ENCODE data around the gene NCOA5. TPM values are rescaled to one million over a fixed set of nuclear protein-coding genes. Genes with fewer than 3 reads are reported as not detected.
A peak's percentile ranks its signal among the peaks of the same experiment; 100 is the strongest.

Gene NCOA5
- total RNA-seq, 1 donor from 2014 or later = 58.7 TPM

DNA sequence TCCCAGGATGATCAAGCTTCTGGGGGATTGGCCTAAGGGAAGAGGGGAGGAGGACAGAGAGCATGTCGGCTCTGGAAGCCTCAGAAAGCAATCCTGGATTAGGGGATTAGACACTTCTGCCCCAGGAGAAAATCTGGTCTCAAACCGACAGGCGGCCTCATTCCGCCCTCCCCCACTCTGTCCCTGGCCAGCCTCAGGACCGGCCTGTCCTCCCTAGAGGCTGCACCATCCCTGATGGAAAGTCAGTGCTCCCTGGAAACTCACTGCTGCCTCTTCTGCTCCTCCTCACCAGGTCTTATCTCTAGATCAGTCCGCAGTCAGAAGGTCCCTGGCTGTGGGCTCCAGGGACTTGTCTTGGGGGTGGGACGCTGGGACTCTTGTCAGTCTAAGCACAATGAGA lies 61.7 kb downstream of the NCOA5 start:
- Mint-ChIP-seq H3K36me3 (ENCODE audit: insufficient read depth) (no peaks in the 10 kb centered on the region), H3K27me3 (peaks cover 78% of the 10 kb centered on the region), H3K4me1 (ENCODE audit: low read depth) (no peaks in the 10 kb centered on the region), H3K4me3 (ENCODE audit: low read depth) (no peak overlapping the region), H3K9me3 (ENCODE audit: low read depth) (no peaks in the 10 kb centered on the region), H3K27ac (no peak overlapping the region)
- TF ChIP-seq, protein P1, sequence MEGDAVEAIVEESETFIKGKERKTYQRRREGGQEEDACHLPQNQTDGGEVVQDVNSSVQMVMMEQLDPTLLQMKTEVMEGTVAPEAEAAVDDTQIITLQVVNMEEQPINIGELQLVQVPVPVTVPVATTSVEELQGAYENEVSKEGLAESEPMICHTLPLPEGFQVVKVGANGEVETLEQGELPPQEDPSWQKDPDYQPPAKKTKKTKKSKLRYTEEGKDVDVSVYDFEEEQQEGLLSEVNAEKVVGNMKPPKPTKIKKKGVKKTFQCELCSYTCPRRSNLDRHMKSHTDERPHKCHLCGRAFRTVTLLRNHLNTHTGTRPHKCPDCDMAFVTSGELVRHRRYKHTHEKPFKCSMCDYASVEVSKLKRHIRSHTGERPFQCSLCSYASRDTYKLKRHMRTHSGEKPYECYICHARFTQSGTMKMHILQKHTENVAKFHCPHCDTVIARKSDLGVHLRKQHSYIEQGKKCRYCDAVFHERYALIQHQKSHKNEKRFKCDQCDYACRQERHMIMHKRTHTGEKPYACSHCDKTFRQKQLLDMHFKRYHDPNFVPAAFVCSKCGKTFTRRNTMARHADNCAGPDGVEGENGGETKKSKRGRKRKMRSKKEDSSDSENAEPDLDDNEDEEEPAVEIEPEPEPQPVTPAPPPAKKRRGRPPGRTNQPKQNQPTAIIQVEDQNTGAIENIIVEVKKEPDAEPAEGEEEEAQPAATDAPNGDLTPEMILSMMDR (IDR thresholded peaks at IDR 0.05; ENCODE audit: unreplicated experiment) = no peak
- no peak for DNase-seq (ENCODE audit: low spot score, unreplicated experiment)

DNA sequence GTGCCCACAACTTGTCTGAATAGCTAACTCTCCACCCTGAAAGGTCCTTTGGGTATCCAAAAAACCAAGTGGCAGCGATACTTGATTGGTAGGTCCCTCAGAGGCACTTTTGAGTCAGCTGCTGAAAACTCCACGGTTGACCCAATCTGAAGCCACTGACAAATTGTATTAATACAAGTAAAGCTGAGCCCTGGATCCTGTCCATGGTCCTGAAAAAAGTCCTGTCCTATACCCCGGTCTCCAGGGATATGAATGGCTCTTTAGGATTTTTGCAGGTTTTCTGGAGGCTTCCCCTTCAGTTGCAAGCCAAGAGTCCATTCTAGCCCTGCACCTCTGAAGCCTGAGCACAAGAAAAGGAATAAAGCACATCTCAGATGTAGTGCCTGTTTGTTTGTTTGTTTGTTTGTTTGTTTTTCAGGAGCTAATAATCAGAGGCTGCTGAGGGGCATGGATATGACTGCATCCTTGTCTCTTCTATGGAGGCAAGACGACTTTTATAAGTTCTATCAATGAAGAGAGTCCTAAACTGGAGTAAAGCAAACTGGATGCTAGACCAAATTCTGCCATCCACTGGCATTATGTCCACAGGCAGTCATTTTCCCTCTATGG lies 62.4 kb downstream of the NCOA5 start:
- Mint-ChIP-seq H3K4me1 (ENCODE audit: low read depth) (no peaks in the 10 kb centered on the region), H3K27ac (no peak overlapping the region), H3K4me3 (ENCODE audit: low read depth) (no peak overlapping the region), H3K27me3 (peaks cover 72% of the 10 kb centered on the region), H3K9me3 (ENCODE audit: low read depth) (no peaks in the 10 kb centered on the region), H3K36me3 (ENCODE audit: insufficient read depth) (no peaks in the 10 kb centered on the region)
- peak; percentile 44 for DNase-seq (ENCODE audit: low spot score, unreplicated experiment)
- TF ChIP-seq, protein P1 (IDR thresholded peaks at IDR 0.05; ENCODE audit: unreplicated experiment) = no peak

DNA sequence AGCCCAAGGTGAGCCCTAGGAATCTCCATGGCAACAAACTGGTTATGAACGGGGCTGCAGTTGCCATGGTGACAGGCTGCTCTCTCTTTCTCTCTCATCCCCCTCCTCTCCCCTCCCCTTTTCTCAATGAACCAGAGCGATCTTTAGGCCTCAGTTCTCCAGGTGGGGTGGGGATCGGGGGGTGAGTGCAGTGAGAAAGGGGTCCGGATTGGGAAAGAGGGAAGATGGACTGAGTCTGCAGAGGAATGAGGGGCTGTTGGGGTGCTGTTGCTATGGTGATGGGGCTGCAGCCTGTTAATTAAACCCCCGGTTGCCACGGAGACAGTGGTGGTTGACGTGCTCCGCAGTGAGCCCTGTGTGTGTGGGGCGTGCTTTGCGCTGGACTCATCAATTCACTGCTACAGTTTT lies 64.4 kb downstream of the NCOA5 start:
- no peak overlapping the region for H3K27ac Mint-ChIP-seq
- H3K9me3 Mint-ChIP-seq (ENCODE audit: low read depth) = no peaks in the 10 kb centered on the region
- no peak overlapping the region for H3K4me3 Mint-ChIP-seq (ENCODE audit: low read depth)
- H3K27me3 Mint-ChIP-seq = peaks cover 73% of the 10 kb centered on the region
- no peak for DNase-seq (ENCODE audit: low spot score, unreplicated experiment)
- H3K36me3 Mint-ChIP-seq (ENCODE audit: insufficient read depth) = no peaks in the 10 kb centered on the region
- TF ChIP-seq, protein P1 (IDR thresholded peaks at IDR 0.05; ENCODE audit: unreplicated experiment) = no peak
- peaks cover 6% of the 10 kb centered on the region for H3K4me1 Mint-ChIP-seq (ENCODE audit: low read depth)

DNA sequence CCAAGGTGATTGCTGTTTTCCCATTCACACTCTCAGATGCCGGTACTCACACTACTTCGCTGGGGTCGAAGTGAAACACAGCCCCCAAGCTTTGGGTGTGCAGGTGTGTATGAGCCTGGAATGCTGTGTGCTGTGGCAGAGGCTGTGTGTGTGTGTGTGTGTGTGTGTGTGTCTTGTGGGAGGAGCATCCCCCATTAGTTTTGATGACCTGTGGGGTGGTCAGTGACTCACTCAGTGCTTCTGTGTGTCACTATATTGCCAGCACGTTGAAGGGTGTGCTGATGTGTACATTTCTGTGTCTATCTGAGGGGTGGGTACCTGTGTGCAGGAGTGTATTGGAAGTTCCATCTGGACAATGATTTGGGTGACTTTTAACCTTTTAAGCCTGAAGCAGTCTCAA lies 65.8 kb downstream of the NCOA5 start:
- no peak overlapping the region for H3K4me3 Mint-ChIP-seq (ENCODE audit: low read depth)
- no peak for DNase-seq (ENCODE audit: low spot score, unreplicated experiment)
- H3K27me3 Mint-ChIP-seq = peaks cover 62% of the 10 kb centered on the region
- H3K27ac Mint-ChIP-seq = no peak overlapping the region
- peaks cover 6% of the 10 kb centered on the region for H3K4me1 Mint-ChIP-seq (ENCODE audit: low read depth)
- H3K9me3 Mint-ChIP-seq (ENCODE audit: low read depth) = no peaks in the 10 kb centered on the region
- no peaks in the 10 kb centered on the region for H3K36me3 Mint-ChIP-seq (ENCODE audit: insufficient read depth)
- TF ChIP-seq, protein P1 (IDR thresholded peaks at IDR 0.05; ENCODE audit: unreplicated experiment) = no peak

DNA sequence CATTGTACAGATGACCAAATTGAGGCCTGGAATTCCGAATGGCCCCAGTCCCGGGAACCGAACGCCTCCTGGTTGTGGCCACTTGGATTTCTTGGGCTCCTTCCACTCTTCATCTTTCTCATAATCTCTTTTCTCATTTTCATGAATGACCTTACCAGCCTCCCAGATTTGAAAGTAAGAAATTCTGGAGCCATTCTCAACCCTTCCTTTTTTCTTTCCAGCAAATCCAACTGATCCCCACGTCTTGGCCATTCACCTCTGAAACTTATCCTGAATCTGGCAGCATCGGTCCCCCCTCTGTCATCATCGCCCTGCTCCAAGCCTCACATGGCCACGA lies 66.6 kb downstream of the NCOA5 start:
- DNase-seq (ENCODE audit: low spot score, unreplicated experiment) = no peak
- Mint-ChIP-seq H3K4me1 (ENCODE audit: low read depth) (peaks cover 6% of the 10 kb centered on the region), H3K9me3 (ENCODE audit: low read depth) (no peaks in the 10 kb centered on the region), H3K36me3 (ENCODE audit: insufficient read depth) (no peaks in the 10 kb centered on the region), H3K27me3 (peaks cover 64% of the 10 kb centered on the region), H3K27ac (no peak overlapping the region), H3K4me3 (ENCODE audit: low read depth) (no peak overlapping the region)
- TF ChIP-seq, protein P1 (IDR thresholded peaks at IDR 0.05; ENCODE audit: unreplicated experiment) = no peak

All from progenitor cell of endocrine pancreas (in vitro differentiated cells).